Fibroblast of villous mesenchyme (primary cell): ENCODE measurements around the gene HSDL2. TPM values are rescaled to one million over a fixed set of nuclear protein-coding genes. Genes with fewer than 3 reads are reported as not detected.

Experiments
- DNase-seq: peaks from one replicate; pipeline ENCODE4 v3.0.0-alpha.2; 2010; ENCODE audit warnings: low read depth
- H3K4me3 ChIP-seq: 2 replicates; pipeline ENCODE4 v1.5.1; 2011; ENCODE audit warnings: low read depth, mild to moderate bottlenecking, low read length
- total RNA-seq: library from RNA; depleted of rRNA; stranded (reverse); fragments of >200 nt; gene quantifications from 2 replicates; pipeline ENCODE4 v1.2.3, GENCODE V29; 2012
- TF ChIP-seq, protein P1 (sequence below): IDR thresholded peaks from 2 replicates; pipeline ENCODE4 v1.5.1; 2012; ENCODE audit warnings: low read depth, mild to moderate bottlenecking, low read length; ENCODE audit not compliant: insufficient read depth

Gene HSDL2
- total RNA-seq, 1 donor, result 55.3 TPM

- no peak overlapping the region for H3K4me3 ChIP-seq
- TF ChIP-seq, protein P1, sequence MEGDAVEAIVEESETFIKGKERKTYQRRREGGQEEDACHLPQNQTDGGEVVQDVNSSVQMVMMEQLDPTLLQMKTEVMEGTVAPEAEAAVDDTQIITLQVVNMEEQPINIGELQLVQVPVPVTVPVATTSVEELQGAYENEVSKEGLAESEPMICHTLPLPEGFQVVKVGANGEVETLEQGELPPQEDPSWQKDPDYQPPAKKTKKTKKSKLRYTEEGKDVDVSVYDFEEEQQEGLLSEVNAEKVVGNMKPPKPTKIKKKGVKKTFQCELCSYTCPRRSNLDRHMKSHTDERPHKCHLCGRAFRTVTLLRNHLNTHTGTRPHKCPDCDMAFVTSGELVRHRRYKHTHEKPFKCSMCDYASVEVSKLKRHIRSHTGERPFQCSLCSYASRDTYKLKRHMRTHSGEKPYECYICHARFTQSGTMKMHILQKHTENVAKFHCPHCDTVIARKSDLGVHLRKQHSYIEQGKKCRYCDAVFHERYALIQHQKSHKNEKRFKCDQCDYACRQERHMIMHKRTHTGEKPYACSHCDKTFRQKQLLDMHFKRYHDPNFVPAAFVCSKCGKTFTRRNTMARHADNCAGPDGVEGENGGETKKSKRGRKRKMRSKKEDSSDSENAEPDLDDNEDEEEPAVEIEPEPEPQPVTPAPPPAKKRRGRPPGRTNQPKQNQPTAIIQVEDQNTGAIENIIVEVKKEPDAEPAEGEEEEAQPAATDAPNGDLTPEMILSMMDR, result no peak
- no peak for DNase-seq
Measured at GRCh38 chr9:112401175-112401815, 21.4 kb downstream of the HSDL2 start.

- H3K4me3 ChIP-seq, result no peak overlapping the region
- DNase-seq, result no peak
- TF ChIP-seq, protein P1, result no peak
Measured at GRCh38 chr9:112403614-112404201, 23.8 kb downstream of the HSDL2 start.

DNA sequence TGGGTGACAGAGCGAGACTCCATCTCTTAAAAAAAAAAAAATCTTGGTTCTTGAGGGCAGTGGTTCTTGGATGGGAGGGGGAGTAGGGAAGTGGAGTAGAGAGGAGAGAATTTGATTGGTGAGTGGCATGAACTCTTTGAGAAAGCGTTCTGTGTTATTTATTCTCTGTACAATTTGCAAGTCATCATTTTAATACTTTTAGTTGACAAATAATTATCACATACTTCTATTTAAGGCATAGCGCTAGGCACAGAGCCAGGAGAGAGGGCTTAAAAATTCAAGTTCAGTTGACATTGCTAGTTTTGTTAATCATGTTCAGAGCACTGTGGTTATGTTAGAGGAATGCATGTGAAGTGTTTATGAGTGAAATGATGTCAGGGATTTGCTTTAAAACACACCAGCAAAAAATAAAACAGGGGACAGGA is 24.6 kb downstream of the HSDL2 start:
- DNase-seq, result peak; percentile 89
- H3K4me3 ChIP-seq, result no peak overlapping the region
- TF ChIP-seq, protein P1, result no peak

DNA sequence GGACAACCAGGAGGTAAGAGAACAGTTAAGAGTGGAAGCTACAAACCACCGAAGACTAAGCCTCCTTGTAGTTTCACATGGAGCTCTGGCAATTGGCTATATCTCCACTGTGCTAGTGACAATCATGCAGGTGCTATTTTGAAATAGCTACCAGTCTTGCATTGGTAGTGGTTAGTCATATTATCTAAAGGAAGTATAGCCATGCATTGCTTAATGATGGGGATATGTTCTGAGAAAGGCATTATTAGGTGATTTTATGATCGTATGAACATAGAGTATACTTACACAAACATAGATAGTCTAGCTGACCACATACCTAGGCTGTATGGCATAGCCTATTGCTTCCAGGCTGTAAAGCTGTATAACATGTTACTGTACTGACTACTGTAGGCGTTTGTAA is 28.4 kb downstream of the HSDL2 start:
- TF ChIP-seq, protein P1, result no peak
- H3K4me3 ChIP-seq, result no peak overlapping the region
- DNase-seq, result no peak

- TF ChIP-seq, protein P1, result no peak
- no peak for DNase-seq
- H3K4me3 ChIP-seq, result no peak overlapping the region
Measured at GRCh38 chr9:112408819-112409218, 28.9 kb downstream of the HSDL2 start.

- no peak overlapping the region for H3K4me3 ChIP-seq
- no peak for DNase-seq
- TF ChIP-seq, protein P1, result no peak
Measured at GRCh38 chr9:112409758-112410157, 29.9 kb downstream of the HSDL2 start.
